Astrocyte (in vitro differentiated cells and primary cell): ENCODE data around the gene RHBDL1.
A peak's percentile ranks its signal among the peaks of the same experiment; 100 is the strongest.

Experiments used
- CTCF ChIP-seq: IDR thresholded peaks from 2 replicates; pipeline ENCODE4 v1.5.1; 2011; ENCODE audit warnings: low read depth, mild to moderate bottlenecking, inconsistent platforms, low read length, moderate library complexity; ENCODE audit not compliant: insufficient read depth
- EZH2 ChIP-seq: IDR thresholded peaks from 2 replicates; pipeline ENCODE4 v1.6.1; 2012; ENCODE audit warnings: mild to moderate bottlenecking, low read length, inconsistent platforms; ENCODE audit not compliant: insufficient read depth

- TF ChIP-seq CTCF (no peak), EZH2 (peak; percentile 1)
These were observed 18.3 kb downstream of the RHBDL1 start for GRCh38 chr16:693766-694165.
